IPS DF 6.9 (cell line): Measurements from ENCODE around the gene LRRC7.

Source experiments
- DNase-seq: peaks from one replicate; pipeline ENCODE4 v3.0.0-alpha.2; 2013; ENCODE audit warnings: low read depth, low spot score
- H3K27ac ChIP-seq: one replicate; pipeline ENCODE4 v1.5.1; 2013; ENCODE audit warnings: low read length, control low read depth
- H3K27me3 ChIP-seq: 2 replicates; pipeline ENCODE4 v1.6.1; 2013; ENCODE audit warnings: mild to moderate bottlenecking, low read length; ENCODE audit not compliant: control insufficient read depth, insufficient read depth
- H3K36me3 ChIP-seq: 2 replicates; pipeline ENCODE4 v1.6.1; 2013; ENCODE audit warnings: low read length; ENCODE audit not compliant: control insufficient read depth, insufficient read depth
- H3K4me1 ChIP-seq: 2 replicates; pipeline ENCODE4 v1.6.1; 2013; ENCODE audit warnings: low read length; ENCODE audit not compliant: control insufficient read depth, insufficient read depth
- H3K4me3 ChIP-seq: 2 replicates; pipeline ENCODE4 v1.5.1; 2013; ENCODE audit warnings: mild to moderate bottlenecking, low read length
- H3K9me3 ChIP-seq: 2 replicates; pipeline ENCODE4 v1.6.1; 2013; ENCODE audit warnings: low read length, inconsistent platforms; ENCODE audit not compliant: control insufficient read depth, insufficient read depth
- WGBS: extraction: QIAGEN DNeasy Blood & Tissue Kit; methylation state at CpG from one replicate; pipeline ENCODE4 v1.1.7; 2013; ENCODE audit warnings: mixed read lengths, missing lambda C conversion rate; ENCODE audit not compliant: insufficient read length, insufficient coverage; 5-methylcytosine and 5-hydroxymethylcytosine counted together

LRRC7 gene

DNA sequence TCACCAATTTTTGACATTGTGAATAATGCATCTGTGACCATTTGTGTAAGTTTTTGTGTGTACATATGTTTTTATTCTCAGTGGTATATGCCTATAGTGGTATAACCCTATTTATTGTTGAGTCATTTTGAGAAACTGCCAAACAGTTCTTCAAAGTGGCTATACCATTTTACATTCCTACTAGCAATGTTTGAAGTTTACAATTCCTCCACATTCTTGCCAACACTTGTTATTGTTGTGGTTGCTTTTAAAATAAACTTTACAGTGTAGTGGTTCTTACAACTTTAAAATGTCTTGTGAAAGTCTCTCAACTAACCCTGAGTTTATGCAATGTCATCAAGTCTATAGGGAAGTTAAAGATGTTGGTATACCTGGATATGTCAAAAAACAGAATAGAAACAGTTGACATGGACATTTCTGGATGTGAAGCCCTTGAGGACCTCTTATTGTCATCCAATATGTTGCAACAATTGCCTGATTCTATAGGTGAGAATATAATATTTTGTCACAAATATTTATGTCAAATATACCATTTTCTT lies 418.2 kb downstream of the LRRC7 start:
- H3K36me3 ChIP-seq: no peaks in the 10 kb centered on the region
- no peaks in the 10 kb centered on the region for H3K4me1 ChIP-seq
- H3K27me3 ChIP-seq: no peaks in the 10 kb centered on the region
- DNase-seq: no peak
- H3K9me3 ChIP-seq: no peaks in the 10 kb centered on the region
- H3K4me3 ChIP-seq: no peak overlapping the region
- H3K27ac ChIP-seq: no peak overlapping the region

DNA sequence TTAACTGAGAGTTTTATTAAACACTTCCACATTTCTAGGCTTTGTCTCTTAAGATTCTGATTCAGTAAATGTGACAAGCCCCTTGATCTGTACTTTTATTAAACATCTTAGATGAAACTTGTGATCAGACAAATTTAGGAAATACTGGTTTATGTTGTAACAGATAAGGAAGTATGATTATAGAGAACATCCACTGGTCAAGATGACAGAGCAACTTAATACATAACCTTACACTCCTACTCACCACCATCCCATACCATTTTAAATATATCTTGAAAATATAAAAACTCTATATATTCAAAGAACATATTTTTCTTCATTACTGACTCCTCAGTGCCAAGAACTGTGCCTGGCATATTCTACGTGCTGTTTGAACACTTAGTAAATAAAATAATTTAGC lies 420.2 kb downstream of the LRRC7 start:
- no CpG with 5 or more reads among the region's 1 CpG for WGBS

DNA sequence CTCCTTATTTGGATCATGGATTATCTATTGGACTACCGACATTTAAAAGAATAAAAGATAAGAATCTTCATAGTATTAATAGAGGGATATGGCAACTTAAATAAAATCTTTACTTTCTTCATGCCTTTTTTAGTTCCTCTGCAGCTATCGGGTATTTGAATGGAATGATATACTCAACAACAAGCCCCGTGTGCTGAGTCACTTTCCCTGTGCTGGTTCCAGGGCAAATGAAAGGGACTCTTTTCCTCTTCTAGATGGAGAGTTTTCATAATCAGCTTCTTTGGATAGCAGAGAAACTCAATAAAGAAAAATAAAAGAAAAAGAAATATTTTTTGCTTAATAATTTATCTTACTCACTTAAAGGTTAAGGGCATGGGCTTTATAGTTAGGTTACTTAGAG lies 423.9 kb downstream of the LRRC7 start:
- Histone ChIP-seq H3K27me3 (no peaks in the 10 kb centered on the region), H3K4me3 (no peak overlapping the region), H3K36me3 (no peaks in the 10 kb centered on the region), H3K9me3 (no peaks in the 10 kb centered on the region), H3K27ac (no peak overlapping the region), H3K4me1 (no peaks in the 10 kb centered on the region)
- DNase-seq: no peak
- no CpG with 5 or more reads among the region's 3 CpGs for WGBS

More for the DNA sequence above, 420.2 kb downstream of the LRRC7 start:
- DNase-seq: no peak
- no peak overlapping the region for H3K27ac ChIP-seq
- H3K4me1 ChIP-seq: no peaks in the 10 kb centered on the region
- no peaks in the 10 kb centered on the region for H3K27me3 ChIP-seq
- no peak overlapping the region for H3K4me3 ChIP-seq
- H3K9me3 ChIP-seq: no peaks in the 10 kb centered on the region
- H3K36me3 ChIP-seq: no peaks in the 10 kb centered on the region

DNA sequence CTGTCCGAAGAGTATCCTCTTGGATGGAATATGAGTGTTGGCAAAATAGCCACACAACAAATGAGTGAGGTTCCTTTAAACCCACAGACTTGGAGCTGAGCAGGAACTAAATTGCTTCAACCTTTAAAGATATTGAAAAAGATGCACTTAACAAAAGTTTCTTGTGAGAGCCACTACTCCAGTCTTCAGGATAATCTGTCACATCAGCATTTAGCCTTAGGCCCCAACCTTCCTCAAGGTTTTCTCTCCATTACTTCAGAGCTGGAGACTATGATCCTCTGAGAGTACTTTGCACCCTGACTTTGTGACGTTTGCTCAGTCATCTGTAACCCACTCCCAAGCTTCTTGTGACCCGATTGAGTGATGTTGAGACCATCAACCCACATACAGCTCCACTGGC lies 424.9 kb downstream of the LRRC7 start:
- DNase-seq: no peak
- Histone ChIP-seq H3K4me1 (no peaks in the 10 kb centered on the region), H3K27me3 (no peaks in the 10 kb centered on the region), H3K4me3 (no peak overlapping the region), H3K36me3 (no peaks in the 10 kb centered on the region), H3K9me3 (no peaks in the 10 kb centered on the region), H3K27ac (no peak overlapping the region)
- no CpG with 5 or more reads among the region's 3 CpGs for WGBS

DNA sequence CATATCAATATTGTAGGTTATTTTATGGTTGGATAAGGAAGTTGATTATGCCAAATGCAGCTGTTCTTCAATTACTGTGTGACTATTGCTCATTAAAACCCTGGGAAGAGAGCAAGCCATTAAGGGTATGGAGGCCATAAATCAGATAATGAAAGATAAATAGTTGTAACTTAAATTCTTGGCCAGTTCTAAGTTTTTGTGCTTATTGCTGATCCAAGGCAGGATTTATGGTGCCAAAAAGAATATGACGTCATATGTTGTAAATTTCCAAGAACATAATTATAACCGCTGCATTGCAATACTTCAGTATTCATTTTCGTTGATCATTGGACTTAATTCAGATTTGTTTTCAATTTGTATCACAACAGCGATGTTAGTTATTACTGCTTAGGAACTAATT lies 426.1 kb downstream of the LRRC7 start:
- Histone ChIP-seq H3K27ac (no peak overlapping the region), H3K27me3 (no peaks in the 10 kb centered on the region), H3K9me3 (no peaks in the 10 kb centered on the region), H3K36me3 (no peaks in the 10 kb centered on the region), H3K4me1 (no peaks in the 10 kb centered on the region), H3K4me3 (no peak overlapping the region)
- no peak for DNase-seq
- no CpG with 5 or more reads among the region's 4 CpGs for WGBS

DNA sequence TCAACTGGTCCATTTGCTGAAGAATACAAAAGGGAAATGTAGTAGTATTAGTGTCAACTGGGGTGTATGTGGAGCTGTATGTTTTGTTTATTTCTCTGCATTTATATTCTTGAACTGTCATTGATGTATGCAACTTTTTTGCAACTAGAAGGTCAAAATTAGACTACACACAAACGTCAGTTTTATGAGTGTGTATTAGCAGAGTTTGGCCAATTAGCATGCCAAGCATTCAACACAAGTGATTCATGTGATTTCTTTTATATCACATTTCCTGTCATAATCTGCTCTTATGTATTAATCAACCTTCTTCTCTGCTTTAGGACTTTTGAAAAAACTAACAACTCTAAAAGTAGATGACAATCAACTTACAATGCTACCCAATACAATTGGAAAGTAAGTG lies 426.5 kb downstream of the LRRC7 start:
- no CpG with 5 or more reads among the region's 1 CpG for WGBS
- no peak for DNase-seq
- Histone ChIP-seq H3K36me3 (no peaks in the 10 kb centered on the region), H3K27me3 (no peaks in the 10 kb centered on the region), H3K4me3 (no peak overlapping the region), H3K4me1 (no peaks in the 10 kb centered on the region), H3K9me3 (no peaks in the 10 kb centered on the region), H3K27ac (no peak overlapping the region)

DNA sequence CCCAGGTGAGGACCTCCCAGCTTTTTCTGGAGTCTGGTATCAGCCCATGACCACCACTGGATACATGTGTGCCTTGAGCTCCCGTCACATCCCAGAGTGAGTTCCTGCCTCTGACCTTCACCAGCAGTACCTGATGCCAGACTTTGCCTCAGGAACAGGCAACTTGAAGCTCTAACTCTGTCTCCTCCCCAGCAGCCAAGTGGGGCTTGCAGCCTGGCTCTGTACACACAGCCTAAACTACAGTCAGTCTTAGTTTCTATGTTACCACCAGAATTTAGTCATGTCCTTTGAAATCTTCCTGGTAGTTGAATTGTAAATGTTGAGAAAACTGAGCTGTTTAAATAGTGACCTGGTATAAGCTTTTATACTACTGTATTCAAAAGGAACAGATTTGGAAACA lies 431.1 kb downstream of the LRRC7 start:
- no peak for DNase-seq
- Histone ChIP-seq H3K27me3 (no peaks in the 10 kb centered on the region), H3K4me1 (no peaks in the 10 kb centered on the region), H3K4me3 (no peak overlapping the region), H3K27ac (no peak overlapping the region), H3K9me3 (no peaks in the 10 kb centered on the region), H3K36me3 (no peaks in the 10 kb centered on the region)
- no CpG with 5 or more reads among the region's 1 CpG for WGBS

DNA sequence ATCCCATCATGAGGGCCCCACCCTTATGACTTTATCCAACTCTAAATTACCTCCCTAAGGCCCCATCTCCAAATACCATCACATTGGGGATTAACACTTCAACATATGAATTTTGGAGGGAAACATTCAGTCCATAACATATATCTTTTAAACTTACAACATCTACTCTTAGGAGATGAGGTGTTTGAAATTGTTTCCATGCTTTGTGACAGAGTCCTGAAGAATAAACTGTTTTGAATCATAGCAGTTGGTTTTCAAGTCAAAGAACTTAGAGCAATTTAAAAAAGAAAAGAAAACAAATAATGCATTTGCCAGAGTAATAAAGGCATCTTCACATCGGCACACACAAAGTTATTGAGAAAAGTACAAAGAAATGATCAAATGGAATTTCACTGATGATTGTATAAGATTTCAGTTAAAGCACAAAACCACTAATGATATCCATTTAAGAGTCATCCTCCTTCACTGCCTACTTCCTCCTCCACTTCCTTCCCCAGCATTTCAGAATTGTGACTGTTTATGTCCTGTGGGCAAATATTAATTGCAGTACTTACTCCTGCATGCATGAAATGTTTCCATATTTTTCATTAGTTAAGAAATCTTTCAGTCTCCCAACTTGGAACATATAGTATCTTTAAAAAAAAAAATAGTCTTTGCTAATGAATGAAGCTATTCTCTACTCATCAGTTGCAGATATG lies 435.6 kb downstream of the LRRC7 start:
- no peak for DNase-seq
- Histone ChIP-seq H3K36me3 (no peaks in the 10 kb centered on the region), H3K4me3 (no peak overlapping the region), H3K4me1 (no peaks in the 10 kb centered on the region), H3K27me3 (no peaks in the 10 kb centered on the region), H3K27ac (no peak overlapping the region), H3K9me3 (no peaks in the 10 kb centered on the region)
- WGBS: no CpG with 5 or more reads among the region's 1 CpG

DNA sequence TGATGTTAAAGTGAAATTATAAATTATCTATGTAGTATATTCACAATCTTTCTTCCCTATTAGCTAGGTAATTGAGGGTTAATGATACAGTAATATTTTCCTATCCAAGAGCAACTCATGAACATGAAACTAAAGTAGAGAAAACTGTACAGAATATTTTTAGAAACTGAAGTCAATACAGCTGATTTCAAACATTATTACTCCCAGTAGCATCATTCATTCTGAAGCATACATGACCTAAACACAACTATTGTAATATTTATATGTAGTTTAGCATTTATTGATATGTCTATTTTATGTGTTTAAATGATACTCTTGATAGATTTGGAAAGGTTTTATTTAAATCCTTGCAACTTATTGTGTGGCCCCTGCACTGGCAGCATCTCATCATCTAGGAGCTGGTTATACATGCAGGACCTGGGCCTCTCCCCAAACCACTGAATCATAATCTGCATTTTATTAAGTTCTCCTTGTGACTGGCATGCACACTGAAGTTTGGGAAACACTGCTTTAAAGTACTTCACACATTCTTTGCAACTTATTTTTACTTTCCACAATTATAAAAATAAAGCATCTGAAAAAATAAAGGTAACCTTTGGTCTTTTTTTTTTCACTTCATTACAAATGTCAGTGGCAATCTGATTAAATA lies 437.8 kb downstream of the LRRC7 start:
- no peak for DNase-seq
- no peaks in the 10 kb centered on the region for H3K27me3 ChIP-seq
- no peak overlapping the region for H3K4me3 ChIP-seq
- H3K4me1 ChIP-seq: no peaks in the 10 kb centered on the region
- H3K27ac ChIP-seq: no peak overlapping the region
- no peaks in the 10 kb centered on the region for H3K36me3 ChIP-seq
- H3K9me3 ChIP-seq: no peaks in the 10 kb centered on the region

DNA sequence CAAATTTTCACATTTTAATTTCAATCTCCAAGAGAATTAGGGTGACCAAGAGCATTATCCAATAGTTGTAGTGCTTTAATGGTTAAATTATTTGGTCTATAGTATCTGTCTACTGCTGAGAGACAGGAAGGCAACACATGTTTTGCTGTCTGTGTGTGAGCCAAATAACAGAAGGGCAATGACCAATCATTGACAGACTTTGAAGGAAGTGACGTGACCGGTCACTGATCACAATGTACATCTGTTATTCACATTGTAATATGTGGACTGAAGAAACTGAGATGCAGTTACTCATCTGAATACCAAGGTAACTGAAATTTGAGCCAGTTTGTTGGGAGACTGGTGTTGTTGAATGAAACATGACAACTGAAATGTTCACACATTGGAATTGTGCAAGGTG lies 440.9 kb downstream of the LRRC7 start:
- DNase-seq: no peak
- no peaks in the 10 kb centered on the region for H3K36me3 ChIP-seq
- H3K27ac ChIP-seq: no peak overlapping the region
- no peaks in the 10 kb centered on the region for H3K9me3 ChIP-seq
- WGBS: no CpG with 5 or more reads among the region's 2 CpGs
- no peak overlapping the region for H3K4me3 ChIP-seq
- no peaks in the 10 kb centered on the region for H3K4me1 ChIP-seq
- no peaks in the 10 kb centered on the region for H3K27me3 ChIP-seq

DNA sequence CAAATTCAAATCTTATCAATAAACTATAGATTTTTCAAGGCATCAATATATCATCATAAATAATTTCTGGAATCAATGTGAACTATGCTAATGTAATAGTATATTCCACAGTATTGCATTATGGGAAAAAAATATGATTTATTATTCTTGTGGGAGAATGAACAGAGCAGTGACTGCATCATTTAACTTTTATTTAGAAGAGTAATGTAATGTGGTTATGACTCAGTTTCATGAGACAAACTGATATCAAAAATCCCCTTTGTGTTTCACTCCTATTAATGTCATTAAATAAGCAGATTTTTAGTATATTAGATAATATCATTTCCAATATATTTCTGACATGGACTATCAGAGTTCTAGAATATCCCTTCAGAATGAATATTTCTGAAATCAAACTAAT lies 450.0 kb downstream of the LRRC7 start:
- no peak for DNase-seq
- no peak overlapping the region for H3K27ac ChIP-seq
- H3K36me3 ChIP-seq: no peaks in the 10 kb centered on the region
- no peaks in the 10 kb centered on the region for H3K9me3 ChIP-seq
- H3K4me3 ChIP-seq: no peak overlapping the region
- no peaks in the 10 kb centered on the region for H3K4me1 ChIP-seq
- no peaks in the 10 kb centered on the region for H3K27me3 ChIP-seq
